MM.1S (cell line): Measurements from ENCODE around the gene PTPRF.

Source experiments
- EZH2 ChIP-seq: fragments of 300-600 bp; sonication (generic); optimal IDR thresholded peaks from 2 replicates; pipeline ENCODE3; 2017; ENCODE audit warnings: low read depth, mild to moderate bottlenecking, antibody characterized with exemption, low read length, mixed read lengths
- EZH2phosphoT487 ChIP-seq: fragments of 300-600 bp; sonication (generic); IDR thresholded peaks from 2 replicates; pipeline ENCODE4 v1.6.1; 2018; ENCODE audit warnings: antibody characterized with exemption, low read length
- TF ChIP-seq, protein P1 (sequence below): fragments of 300-600 bp; sonication (generic); IDR thresholded peaks from 2 replicates; pipeline ENCODE4 v1.5.1; 2016; ENCODE audit warnings: antibody characterized with exemption, low read length, mixed read lengths

DNA sequence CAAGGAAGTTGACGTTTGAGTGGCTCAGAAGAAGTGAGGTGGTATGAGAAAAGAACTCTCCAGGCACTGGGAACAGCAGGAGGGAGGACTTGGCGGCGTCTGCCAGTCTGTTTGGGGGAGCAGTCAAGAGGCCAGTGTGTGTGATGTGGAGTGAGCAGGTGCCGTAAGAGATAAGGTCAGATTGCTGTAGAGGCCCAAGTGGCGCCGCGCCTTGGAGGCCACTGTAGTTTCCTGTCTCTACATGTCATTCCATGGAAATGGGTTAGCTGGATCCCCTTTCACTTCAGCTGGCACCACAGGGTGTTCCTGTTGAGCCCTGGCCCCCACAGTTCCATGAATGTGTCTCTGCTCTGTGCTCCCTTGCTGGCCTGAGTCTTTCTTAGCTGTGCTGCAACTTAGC is 35.5 kb upstream of the PTPRF start:
- TF ChIP-seq, protein P1, sequence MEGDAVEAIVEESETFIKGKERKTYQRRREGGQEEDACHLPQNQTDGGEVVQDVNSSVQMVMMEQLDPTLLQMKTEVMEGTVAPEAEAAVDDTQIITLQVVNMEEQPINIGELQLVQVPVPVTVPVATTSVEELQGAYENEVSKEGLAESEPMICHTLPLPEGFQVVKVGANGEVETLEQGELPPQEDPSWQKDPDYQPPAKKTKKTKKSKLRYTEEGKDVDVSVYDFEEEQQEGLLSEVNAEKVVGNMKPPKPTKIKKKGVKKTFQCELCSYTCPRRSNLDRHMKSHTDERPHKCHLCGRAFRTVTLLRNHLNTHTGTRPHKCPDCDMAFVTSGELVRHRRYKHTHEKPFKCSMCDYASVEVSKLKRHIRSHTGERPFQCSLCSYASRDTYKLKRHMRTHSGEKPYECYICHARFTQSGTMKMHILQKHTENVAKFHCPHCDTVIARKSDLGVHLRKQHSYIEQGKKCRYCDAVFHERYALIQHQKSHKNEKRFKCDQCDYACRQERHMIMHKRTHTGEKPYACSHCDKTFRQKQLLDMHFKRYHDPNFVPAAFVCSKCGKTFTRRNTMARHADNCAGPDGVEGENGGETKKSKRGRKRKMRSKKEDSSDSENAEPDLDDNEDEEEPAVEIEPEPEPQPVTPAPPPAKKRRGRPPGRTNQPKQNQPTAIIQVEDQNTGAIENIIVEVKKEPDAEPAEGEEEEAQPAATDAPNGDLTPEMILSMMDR, result no peak
- TF ChIP-seq EZH2phosphoT487, result no peak
- TF ChIP-seq EZH2, result no peak
